Lower leg skin (tissue), 4 donors: ENCODE data around the gene TRPC3. TPM values are rescaled to one million over a fixed set of nuclear protein-coding genes. Genes with fewer than 3 reads are reported as not detected.

ENCODE experiments used
- DNase-seq, 2 donors: peaks; one replicate each; pipeline ENCODE4 v3.0.0-alpha.2; 2019; ENCODE audit warnings: low spot score in 2 of 2
- H3K4me3 ChIP-seq: fragments of 200-600 bp; sonication (generic); 2 replicates; pipeline ENCODE4 v1.5.1; 2017; ENCODE audit warnings: mild to moderate bottlenecking, low read depth; ENCODE audit not compliant: poor library complexity, severe bottlenecking
- CTCF ChIP-seq, 3 donors: fragments of 450-650 bp; IDR thresholded peaks; one replicate each; pipeline ENCODE4 v1.5.1; 2016; ENCODE audit warnings: antibody characterized with exemption in 3 of 3, mild to moderate bottlenecking in 3 of 3, moderate library complexity in 2 of 3
- POLR2A ChIP-seq, 2 donors: fragments of 450-650 bp; IDR thresholded peaks; one replicate each; pipeline ENCODE4 v1.6.1; 2016 to 2017; ENCODE audit warnings: antibody characterized with exemption in 2 of 2, mild to moderate bottlenecking in 1 of 2, moderate library complexity in 1 of 2
- WGBS, 2 donors: methylation state at CpG; one replicate each; pipeline ENCODE4 v1.1.5; 2018; 5-methylcytosine and 5-hydroxymethylcytosine counted together
- intact Hi-C: fragments of 100-400 bp; cut with DNase I; formaldehyde crosslinking; loops from one replicate; pipeline ENCODE4 v1.15.0; 2023; ENCODE audit warnings: low total_unique reads
- total RNA-seq, 4 donors: library from RNA; depleted of rRNA; stranded (reverse); fragments of >200 nt; gene quantifications; one replicate each; pipeline ENCODE4 v1.1.0, GENCODE V29; 2016

Gene TRPC3
- total RNA-seq, 4 donors from 2014 or later = 0.06 to 0.38 (median 0.25) TPM

DNA sequence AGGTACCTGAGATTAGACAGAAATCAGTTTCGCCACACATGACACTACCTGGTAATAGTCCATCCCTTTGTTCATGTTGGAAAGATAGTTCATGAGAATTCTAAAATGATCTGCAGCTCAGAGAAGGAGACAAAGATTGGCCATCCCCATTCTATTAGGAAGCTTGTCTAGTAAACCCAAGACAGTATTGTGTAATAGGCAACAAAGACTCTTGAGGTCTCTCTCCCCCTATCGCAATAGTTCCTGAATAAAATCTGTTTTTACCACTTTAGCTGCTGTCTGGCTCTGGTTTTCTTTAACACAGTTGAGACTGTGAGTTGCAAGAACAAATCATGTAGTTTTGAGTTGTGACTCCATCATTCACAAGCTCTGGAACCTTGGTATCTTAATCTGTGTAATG is 66.7 kb downstream of the TRPC3 start:
- no peak for DNase-seq
- WGBS, 2 donors = 83 to 97% methylated on average over 2 of the region's 2 CpGs
- H3K4me3 ChIP-seq = no peak overlapping the region
- TF ChIP-seq POLR2A (IDR thresholded peaks at IDR 0.05) (no peak), CTCF (IDR thresholded peaks at IDR 0.05) (no peak)
- intact Hi-C loops = no loop called here

DNA sequence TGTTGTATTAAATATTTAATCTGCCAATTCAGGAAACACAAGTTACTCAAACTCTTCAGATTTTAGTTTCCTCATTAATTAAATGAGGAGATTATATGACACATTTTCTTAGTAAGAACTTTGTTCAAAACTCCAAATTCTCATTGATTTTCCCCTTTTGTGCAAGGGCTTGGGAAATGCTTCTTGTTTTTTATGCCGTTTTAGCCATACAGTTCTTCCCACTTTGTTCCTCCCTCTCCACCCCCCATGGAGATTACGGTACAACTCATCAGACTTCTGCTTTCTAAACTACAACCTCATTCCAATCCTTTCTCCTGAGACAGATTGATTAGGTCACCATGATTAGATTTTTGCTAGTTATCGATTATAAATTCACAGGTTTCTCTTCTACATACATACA is 70.7 kb downstream of the TRPC3 start:
- WGBS, 2 donors = 76 to 80% methylated on average over 3 of the region's 3 CpGs
- no peak for DNase-seq
- no peak for TF ChIP-seq CTCF (IDR thresholded peaks at IDR 0.05)
- TF ChIP-seq POLR2A (IDR thresholded peaks at IDR 0.05) = no peak
- intact Hi-C loops = no loop called here
- no peak overlapping the region for H3K4me3 ChIP-seq

GRCh38 chr4:121879135-121879534 is 72.7 kb downstream of the TRPC3 start:
- TF ChIP-seq CTCF (IDR thresholded peaks at IDR 0.05) (no peak), POLR2A (IDR thresholded peaks at IDR 0.05) (no peak)
- intact Hi-C loops = no loop called here

DNA sequence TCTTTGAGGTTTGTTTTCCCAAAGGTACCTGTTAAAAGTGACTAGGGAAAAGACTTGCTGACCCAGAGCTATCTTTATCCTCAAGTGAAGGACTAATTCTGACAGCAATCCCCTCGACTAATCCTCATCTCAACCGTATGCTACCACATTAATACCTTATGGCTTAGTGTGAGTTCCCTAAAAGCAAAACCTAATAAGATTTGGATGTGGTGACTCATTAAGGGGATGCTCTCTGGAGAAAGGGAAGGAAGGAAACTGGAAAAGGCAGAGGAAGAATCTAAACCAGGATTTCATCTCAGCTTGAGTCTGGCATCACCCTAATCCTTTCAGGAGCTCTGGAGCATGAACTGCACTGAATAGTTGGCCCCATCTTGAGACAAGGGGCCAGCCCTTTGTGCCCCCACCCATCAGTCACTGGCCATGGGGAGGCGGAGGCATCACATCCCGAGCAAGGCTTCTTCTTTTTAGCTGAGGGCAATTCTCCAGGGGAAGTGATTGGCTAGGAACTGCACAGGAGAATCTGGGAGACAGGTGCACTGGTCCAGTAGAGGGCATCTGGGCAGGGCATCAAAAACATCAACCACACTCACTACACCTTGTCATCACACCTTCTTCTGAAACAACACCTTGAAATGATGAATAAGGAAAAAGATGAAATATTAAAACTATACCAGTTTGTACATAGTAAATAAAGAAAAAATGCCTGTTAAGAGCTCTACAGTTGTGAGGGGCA is 74.7 kb downstream of the TRPC3 start:
- WGBS, 2 donors = 48 to 69% methylated on average over 4 of the region's 4 CpGs
- TF ChIP-seq POLR2A (IDR thresholded peaks at IDR 0.05) (no peak), CTCF (IDR thresholded peaks at IDR 0.05) (no peak)
- intact Hi-C loops = no loop called here
- no peak overlapping the region for H3K4me3 ChIP-seq
- no peak for DNase-seq

More at GRCh38 chr4:121879135-121879534, 72.7 kb downstream of the TRPC3 start:
- no peak for DNase-seq
- H3K4me3 ChIP-seq = no peak overlapping the region

- 95 to 98% methylated on average over 6 of the region's 6 CpGs for whole genome bisulfite sequencing, 2 donors
- TF ChIP-seq POLR2A (IDR thresholded peaks at IDR 0.05) (no peak), CTCF (IDR thresholded peaks at IDR 0.05) (no peak)
- intact Hi-C loops = no loop called here
- H3K4me3 ChIP-seq = no peak overlapping the region
- no peak for DNase-seq
These were observed 75.8 kb downstream of the TRPC3 start for GRCh38 chr4:121876070-121876469.

GRCh38 chr4:121875652-121876051 is 76.2 kb downstream of the TRPC3 start:
- H3K4me3 ChIP-seq = no peak overlapping the region
- DNase-seq = no peak
- WGBS, 2 donors = 41 to 61% methylated on average over 2 of the region's 2 CpGs
- TF ChIP-seq POLR2A (IDR thresholded peaks at IDR 0.05) (no peak), CTCF (IDR thresholded peaks at IDR 0.05) (no peak)
- intact Hi-C loops = no loop called here
